HG03025 (cell line): ENCODE data around the gene TAF8.

ENCODE experiments used
- ATAC-seq: cut with Tn5 transposase; IDR thresholded peaks from one replicate; pipeline ENCODE4 v1.9.1; 2021; ENCODE audit warnings: mild to moderate bottlenecking, moderate library complexity; ENCODE audit not compliant: unreplicated experiment, low FRiP score

TAF8 gene

GRCh38 chr6:42049948-42050296 is 402 bp upstream of the TAF8 start:
- ATAC-seq = no peak

GRCh38 chr6:42051268-42051653 is 937 bp downstream of the TAF8 start:
- no peak for ATAC-seq

DNA sequence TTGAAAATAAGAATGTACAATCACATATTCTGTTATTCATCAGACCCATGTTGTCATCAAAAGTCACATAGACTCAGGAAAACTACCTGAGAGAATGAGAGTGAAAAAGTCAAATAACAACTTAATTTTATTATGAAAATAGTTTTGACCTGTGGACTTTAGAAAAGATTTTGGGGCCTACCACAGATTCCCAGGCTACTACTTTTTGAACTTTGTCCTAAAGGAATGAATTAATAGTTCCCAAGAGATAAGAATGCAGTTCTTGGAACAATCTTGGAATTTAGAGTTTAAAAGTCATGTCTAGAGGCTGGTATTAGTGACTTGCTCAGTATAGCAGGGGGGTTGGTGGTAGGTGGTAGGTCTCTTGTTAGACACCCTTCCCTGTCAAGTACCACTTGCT is 3.3 kb downstream of the TAF8 start:
- no peak for ATAC-seq

DNA sequence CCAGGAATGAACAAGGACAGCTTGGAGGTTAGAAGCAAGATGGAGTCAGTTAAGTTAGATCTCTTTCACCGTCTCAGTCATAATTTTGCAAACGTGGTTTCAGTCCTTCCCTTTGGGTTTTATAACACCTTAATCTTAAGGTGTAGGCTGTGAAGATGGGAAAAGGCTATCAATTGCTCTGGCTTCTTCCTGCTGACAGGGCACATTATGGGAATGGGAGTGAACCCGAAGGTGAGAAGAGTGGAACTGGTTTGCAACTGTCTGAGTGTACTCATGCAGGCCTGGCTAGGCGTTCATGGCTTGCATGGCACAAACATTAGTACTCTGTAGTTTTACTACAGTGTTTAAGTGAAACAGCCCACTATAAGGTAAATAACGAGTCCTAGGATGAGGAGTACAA is 9.4 kb downstream of the TAF8 start:
- ATAC-seq = no peak

GRCh38 chr6:42066156-42066675 is 15.9 kb downstream of the TAF8 start:
- ATAC-seq = no peak

DNA sequence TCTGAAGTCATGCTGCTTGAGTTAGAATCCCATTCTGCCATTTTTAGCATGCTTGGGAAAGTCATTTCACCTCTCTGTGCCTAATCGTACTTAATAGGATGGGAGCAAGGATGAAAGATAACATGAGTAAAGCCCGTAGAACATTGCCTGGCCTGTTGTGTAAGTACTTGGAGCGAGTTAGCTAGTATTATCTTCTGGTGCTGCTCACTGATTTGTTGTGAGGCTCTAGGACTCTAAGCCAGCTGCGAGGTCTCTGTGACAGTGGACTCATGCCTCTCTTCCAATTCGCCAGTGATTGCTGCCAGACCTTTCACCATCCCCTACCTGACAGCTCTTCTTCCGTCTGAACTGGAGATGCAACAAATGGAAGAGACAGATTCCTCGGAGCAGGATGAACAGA is 17.8 kb downstream of the TAF8 start:
- ATAC-seq = no peak

- no peak for ATAC-seq
These were observed 18.7 kb downstream of the TAF8 start for GRCh38 chr6:42068872-42069522.

- ATAC-seq = no peak
These were observed 21.7 kb downstream of the TAF8 start for GRCh38 chr6:42071881-42072583.

GRCh38 chr6:42073287-42073686 is 23.0 kb downstream of the TAF8 start:
- ATAC-seq = no peak

DNA sequence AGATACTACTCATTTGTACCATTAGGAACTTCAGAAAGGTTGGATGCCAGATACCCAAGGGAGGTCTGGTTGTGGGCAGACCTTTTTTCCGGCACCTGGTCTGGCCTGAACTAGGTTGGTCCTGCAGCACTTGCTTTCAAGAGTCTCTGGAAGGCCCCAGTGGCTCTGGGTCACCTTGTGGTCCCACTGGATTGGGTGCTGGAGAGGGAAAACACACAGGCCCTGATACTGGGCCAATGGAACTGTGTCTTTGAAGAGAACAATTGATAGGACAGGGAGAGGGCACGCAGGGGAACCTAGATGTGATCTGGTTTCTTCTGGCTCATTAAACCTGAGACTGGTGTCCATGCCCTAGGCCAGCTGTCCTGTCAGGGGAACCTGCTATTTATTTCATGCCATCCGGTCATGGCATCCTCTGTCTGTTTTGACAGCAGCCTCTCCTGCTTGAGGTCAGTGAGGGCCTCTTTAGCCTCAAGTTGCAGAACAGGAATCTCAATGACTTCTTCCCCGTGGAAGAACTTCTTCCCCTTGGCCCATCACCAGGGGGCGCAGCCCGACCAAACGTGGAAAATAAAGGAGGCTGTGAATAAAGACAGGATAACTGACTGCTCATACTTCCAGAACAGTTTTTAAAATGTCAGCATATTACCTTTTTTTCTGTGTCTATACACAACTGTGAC is 25.0 kb downstream of the TAF8 start:
- no peak for ATAC-seq

GRCh38 chr6:42078386-42078785 is 28.1 kb downstream of the TAF8 start:
- ATAC-seq = no peak

- ATAC-seq = no peak
These were observed 29.7 kb downstream of the TAF8 start for GRCh38 chr6:42079941-42080464.

- ATAC-seq = no peak
These were observed 33.2 kb downstream of the TAF8 start for GRCh38 chr6:42083530-42083929.

DNA sequence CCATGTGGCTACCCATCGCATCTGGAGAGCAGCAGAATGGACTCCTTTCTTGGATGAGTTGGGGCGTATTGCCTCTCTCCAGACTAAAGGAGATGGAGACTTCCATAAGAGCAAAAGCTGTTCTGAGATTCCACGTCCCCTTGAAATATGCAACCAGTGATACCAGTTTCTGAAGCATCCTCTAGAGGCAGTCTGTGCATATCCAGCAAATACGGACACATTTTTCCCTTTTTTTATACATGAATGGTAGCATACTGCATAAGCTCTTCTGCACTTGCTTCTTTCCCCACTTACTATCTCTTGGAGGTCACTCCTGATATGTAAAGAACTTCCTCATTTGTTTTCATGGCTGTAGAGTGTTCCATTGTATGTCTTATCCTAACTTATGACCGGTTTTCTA is 34.6 kb downstream of the TAF8 start:
- ATAC-seq = no peak

- ATAC-seq = no peak
These were observed 36.0 kb downstream of the TAF8 start for GRCh38 chr6:42086046-42087035.

- ATAC-seq = no peak
These were observed 37.8 kb downstream of the TAF8 start for GRCh38 chr6:42088101-42088591.

DNA sequence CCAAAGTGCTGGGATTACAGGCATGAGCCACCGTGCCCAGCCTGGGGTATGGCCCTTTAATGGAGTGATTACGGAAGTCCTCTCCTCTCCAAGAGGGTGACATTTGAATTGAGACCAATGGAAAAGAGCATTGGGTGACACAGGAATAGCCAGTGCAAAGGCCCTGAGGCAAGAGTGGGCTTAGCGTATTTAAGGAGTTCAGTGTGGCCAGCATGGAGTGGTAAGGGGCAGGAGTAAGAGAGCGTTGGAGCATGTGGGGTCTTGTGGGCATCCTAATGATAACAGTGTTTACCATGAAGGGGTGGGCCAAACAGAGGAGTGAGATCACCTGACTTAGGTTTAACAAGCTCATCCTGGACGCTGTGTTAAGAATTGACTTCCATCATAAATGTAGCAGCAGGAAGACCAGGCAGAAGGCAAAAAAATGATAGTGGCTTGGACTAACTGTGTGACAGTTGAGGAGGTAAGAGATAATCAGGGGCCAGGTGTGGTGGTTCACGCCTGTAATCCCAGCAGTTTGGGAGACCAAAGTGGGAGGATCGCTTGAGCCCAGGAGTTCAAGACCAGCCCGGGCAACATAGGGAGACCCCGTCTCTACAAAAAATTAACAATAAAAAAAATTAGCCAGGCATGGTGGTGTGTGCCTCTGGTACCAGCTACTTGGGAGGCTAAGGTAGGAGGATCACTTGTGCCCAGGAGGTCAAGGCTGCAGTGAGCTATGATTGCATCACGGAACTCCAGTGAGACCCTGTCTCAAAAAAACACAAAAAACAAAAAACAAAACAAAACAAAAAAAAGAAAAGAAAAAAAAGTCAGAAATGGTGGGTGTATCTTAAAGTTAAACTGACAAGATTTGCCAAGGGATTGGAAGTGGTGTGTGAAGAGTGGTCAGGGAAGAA is 40.7 kb downstream of the TAF8 start:
- no peak for ATAC-seq

DNA sequence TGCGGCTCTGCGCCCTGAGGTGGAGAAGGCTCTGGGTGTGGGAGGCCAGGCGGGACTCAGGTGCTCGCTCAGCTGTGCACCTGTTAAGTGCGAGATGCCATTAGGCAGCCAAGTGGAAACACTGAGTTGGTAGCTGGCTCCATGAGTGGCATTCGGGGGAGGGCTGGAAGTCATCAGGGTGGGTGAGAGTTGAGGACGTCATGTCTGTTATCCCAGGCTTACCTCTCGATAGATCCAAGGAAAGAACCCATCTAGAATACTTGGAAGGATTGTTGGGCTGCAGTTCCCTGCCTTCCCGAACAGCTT is 41.3 kb downstream of the TAF8 start:
- no peak for ATAC-seq

DNA sequence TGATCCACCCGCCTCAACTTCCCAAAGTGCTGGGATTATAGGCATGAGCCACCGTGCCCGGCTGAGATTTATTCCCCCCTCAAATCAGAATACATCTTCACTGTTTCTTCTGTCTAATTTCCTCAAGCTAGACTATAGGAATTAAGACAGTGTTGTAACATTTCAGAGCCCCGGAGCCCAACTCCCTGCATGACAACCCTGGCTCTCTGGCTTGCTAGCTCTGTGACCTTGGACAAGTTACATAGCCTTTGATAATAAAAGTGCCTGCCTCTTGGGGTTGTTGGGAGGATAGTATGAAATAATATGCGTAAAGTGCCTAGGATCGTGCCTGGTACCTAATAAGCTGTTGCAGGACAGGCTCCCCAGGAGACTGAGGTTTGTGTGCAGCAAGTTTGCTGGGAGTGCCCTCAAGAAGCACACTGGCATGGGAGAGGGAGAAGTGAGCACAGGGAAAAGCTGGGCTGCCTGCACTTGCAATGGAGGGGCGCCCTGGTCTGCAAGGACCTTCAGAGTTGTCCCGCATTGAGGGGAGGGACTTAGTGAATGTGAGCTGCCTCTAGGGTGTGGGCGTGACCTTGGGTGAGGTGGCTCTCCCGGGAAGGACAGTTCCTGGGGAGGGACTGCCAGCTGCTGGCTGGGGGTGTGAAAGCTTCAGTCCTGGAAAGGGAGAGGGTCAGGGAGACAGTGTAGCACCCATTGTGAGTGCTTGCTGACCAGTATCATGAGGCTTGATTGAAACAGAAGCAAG is 43.4 kb downstream of the TAF8 start:
- no peak for ATAC-seq
